H1 (cell line): ENCODE data around the gene HLA-DPB1. TPM values are rescaled to one million over a fixed set of nuclear protein-coding genes. Genes with fewer than 3 reads are reported as not detected.

Source experiments
- CTCF ChIA-PET: fragments of 300-600 bp; sonication (Branson Sonifier 250); formaldehyde crosslinking; loops from one replicate; lab custom pipeline; 2021; ENCODE audit not compliant: partially characterized antibody; lab: Charles Lee
- POLR2A ChIA-PET: fragments of 300-600 bp; sonication (Branson Sonifier 250); formaldehyde crosslinking; loops from one replicate; lab custom pipeline; 2021; ENCODE audit warnings: inconsistent platforms; ENCODE audit not compliant: partially characterized antibody; lab: Charles Lee
- DNase-seq, 2 experiments: peaks; one replicate each; pipeline versions ENCODE4 v3.0.0 to v3.0.0-alpha.2; 2010 to 2022; ENCODE audit warnings: low spot score in 2 of 2, low read depth in 1 of 2, mixed read lengths in 1 of 2
- FAIRE-seq: peaks from 2 replicates; lab custom pipeline; 2011; peaks lifted over from hg19 to GRCh38; lab: Jason Lieb, UNC
- H2AFZ ChIP-seq: 2 replicates; pipeline ENCODE4 v1.8.1; 2012; ENCODE audit warnings: low read length, inconsistent platforms
- H2AK5ac ChIP-seq: 2 replicates; pipeline ENCODE4 v1.6.1; 2013; ENCODE audit warnings: low read depth, low read length
- H2BK120ac ChIP-seq: replicated peaks from 2 replicates; pipeline ENCODE3; 2013; ENCODE audit warnings: low read depth, low read length, inconsistent platforms
- H2BK12ac ChIP-seq: 2 replicates; pipeline ENCODE4 v1.6.1; 2013; ENCODE audit warnings: low read depth, low read length
- H2BK15ac ChIP-seq: 2 replicates; pipeline ENCODE4 v1.6.1; 2013; ENCODE audit warnings: low read length
- H2BK20ac ChIP-seq: 2 replicates; pipeline ENCODE4 v1.6.1; 2013; ENCODE audit warnings: low read length
- H2BK5ac ChIP-seq: 2 replicates; pipeline ENCODE4 v1.6.1; 2013; ENCODE audit warnings: low read depth, low read length
- H3K14ac ChIP-seq: 2 replicates; pipeline ENCODE4 v1.6.1; 2013; ENCODE audit warnings: inconsistent platforms; ENCODE audit not compliant: insufficient read length
- H3K18ac ChIP-seq: 2 replicates; pipeline ENCODE4 v1.6.1; 2013; ENCODE audit warnings: low read length; ENCODE audit errors: extremely low read depth
- H3K23ac ChIP-seq: 2 replicates; pipeline ENCODE4 v1.6.1; 2013; ENCODE audit warnings: inconsistent platforms; ENCODE audit not compliant: insufficient read length
- H3K23me2 ChIP-seq: 2 replicates; pipeline ENCODE4 v1.6.1; 2013; ENCODE audit warnings: low read depth, low read length
- H3K27ac ChIP-seq: 2 replicates; pipeline ENCODE4 v1.6.1; 2011; ENCODE audit warnings: low read depth, low read length, inconsistent platforms
- H3K27me3 ChIP-seq, 4 experiments: replicated peaks in 1 of 4; 1 replicate in 1 of 4; 2 replicates in 3 of 4; pipeline versions ENCODE4 v1.6.1 to v1.8.1; 2011 to 2013; ENCODE audit warnings: low read length in 3 of 4, mild to moderate bottlenecking in 3 of 4, inconsistent platforms in 2 of 4, mixed read lengths in 2 of 4, moderate library complexity in 1 of 4; ENCODE audit not compliant: control insufficient read depth in 3 of 4, insufficient read depth in 3 of 4; ENCODE audit errors: extremely low read depth in 1 of 4
- H3K36me3 ChIP-seq, 4 experiments: 2 replicates each; pipeline versions ENCODE4 v1.6.1 to v1.8.1; 2011 to 2013; ENCODE audit warnings: mild to moderate bottlenecking in 4 of 4, low read length in 3 of 4, moderate library complexity in 2 of 4, control low read depth in 1 of 4, inconsistent platforms in 1 of 4; ENCODE audit not compliant: insufficient read depth in 4 of 4, control insufficient read depth in 2 of 4
- H3K4ac ChIP-seq: replicated peaks from 2 replicates; pipeline ENCODE3; 2013; ENCODE audit warnings: low read length, low read depth, mixed read lengths, inconsistent platforms; ENCODE audit not compliant: insufficient read length
- H3K4me1 ChIP-seq, 4 experiments: replicated peaks in 1 of 4; 1 replicate in 1 of 4; 2 replicates in 3 of 4; pipeline versions ENCODE4 v1.6.1 to v1.8.1; 2011 to 2013; ENCODE audit warnings: low read length in 3 of 4, inconsistent platforms in 2 of 4, mixed read lengths in 1 of 4; ENCODE audit not compliant: insufficient read depth in 4 of 4, control insufficient read depth in 3 of 4
- H3K4me2 ChIP-seq, 2 experiments: 2 replicates each; pipeline versions ENCODE4 v1.6.1 to v1.8.1; 2011 to 2013; ENCODE audit warnings: low read depth in 2 of 2, low read length in 2 of 2, control low read depth in 1 of 2, inconsistent platforms in 1 of 2, mild to moderate bottlenecking in 1 of 2; ENCODE audit not compliant: insufficient read depth in 1 of 2
- H3K4me3 ChIP-seq, 4 experiments: fragments of 200-600, 300-600 bp in 1 of 4; sonication (generic), shearing (Covaris generic), sonication (Bioruptor Twin) in 1 of 4; 2 replicates each; pipeline versions ENCODE4 v1.5.1 to v1.8.1; 2011 to 2016; ENCODE audit warnings: low read length in 4 of 4, low read depth in 3 of 4, control low read depth in 2 of 4, inconsistent platforms in 2 of 4, mild to moderate bottlenecking in 2 of 4, mixed read lengths in 1 of 4, moderate library complexity in 1 of 4; ENCODE audit not compliant: insufficient read depth in 2 of 4; ENCODE audit errors: extremely low read depth in 1 of 4
- H3K56ac ChIP-seq: replicated peaks from 2 replicates; pipeline ENCODE3; 2013; ENCODE audit warnings: low read depth, mild to moderate bottlenecking, mixed read lengths, low read length, inconsistent platforms; ENCODE audit not compliant: insufficient read length
- H3K79me1 ChIP-seq: 2 replicates; pipeline ENCODE4 v1.6.1; 2013; ENCODE audit warnings: low read depth, low read length, control low read depth
- H3K79me2 ChIP-seq, 2 experiments: 2 replicates each; pipeline versions ENCODE4 v1.6.1 to v1.8.1; 2012 to 2013; ENCODE audit warnings: low read length in 2 of 2, mild to moderate bottlenecking in 2 of 2, inconsistent platforms in 1 of 2; ENCODE audit not compliant: insufficient read depth in 2 of 2, control insufficient read depth in 1 of 2
- H3K9ac ChIP-seq, 4 experiments: replicated peaks in 1 of 4; 1 replicate in 1 of 4; 2 replicates in 3 of 4; pipeline versions ENCODE4 v1.6.1 to v1.8.1; 2011 to 2013; ENCODE audit warnings: low read depth in 3 of 4, low read length in 3 of 4, control low read depth in 2 of 4, mild to moderate bottlenecking in 2 of 4, moderate library complexity in 2 of 4, inconsistent platforms in 1 of 4; ENCODE audit errors: extremely low read depth in 1 of 4
- H3K9me3 ChIP-seq, 2 experiments: 2 replicates each; pipeline versions ENCODE4 v1.6.1 to v1.8.1; 2012 to 2013; ENCODE audit warnings: mild to moderate bottlenecking in 2 of 2, moderate library complexity in 2 of 2, control low read depth in 1 of 2, inconsistent platforms in 1 of 2, low read depth in 1 of 2, low read length in 1 of 2, mixed read lengths in 1 of 2; ENCODE audit not compliant: insufficient read depth in 2 of 2
- H4K20me1 ChIP-seq, 2 experiments: replicated peaks in 1 of 2; 2 replicates each; pipeline versions ENCODE3 to v1.8.1; 2011 to 2013; ENCODE audit warnings: inconsistent platforms in 2 of 2, low read length in 2 of 2, mild to moderate bottlenecking in 1 of 2; ENCODE audit not compliant: insufficient read depth in 2 of 2, control insufficient read depth in 1 of 2
- H4K5ac ChIP-seq: 2 replicates; pipeline ENCODE4 v1.6.1; 2013; ENCODE audit warnings: low read length, low read depth, mixed read lengths, inconsistent platforms; ENCODE audit not compliant: insufficient read length
- H4K8ac ChIP-seq: 2 replicates; pipeline ENCODE4 v1.8.0; 2013; ENCODE audit warnings: mild to moderate bottlenecking, moderate library complexity, low read length, inconsistent platforms; ENCODE audit not compliant: insufficient read depth; ENCODE audit errors: extremely low read depth
- H4K91ac ChIP-seq: replicated peaks from 2 replicates; pipeline ENCODE3; 2013; ENCODE audit warnings: low read length, mixed read lengths, inconsistent platforms; ENCODE audit not compliant: insufficient read length
- CREB1 ChIP-seq: IDR thresholded peaks from 2 replicates; pipeline ENCODE4 v1.6.1; 2012; ENCODE audit warnings: inconsistent platforms
- HDAC6 ChIP-seq: IDR thresholded peaks from one replicate; pipeline ENCODE4 v1.7.1; 2012; ENCODE audit warnings: low read depth, mild to moderate bottlenecking, inconsistent platforms, low read length, moderate library complexity
- POLR2AphosphoS5 ChIP-seq: IDR thresholded peaks from 2 replicates; pipeline ENCODE4 v1.6.1; 2011; ENCODE audit warnings: low read depth, low read length
- whole genome bisulfite sequencing, 2 experiments: shearing (Covaris generic) in 1 of 2; methylation state at CpG; one replicate each; pipeline versions ENCODE4 v1.1.6 to v1.1.7; 2013 to 2015; ENCODE audit warnings: low lambda C conversion rate in 2 of 2, mixed read lengths in 2 of 2, inconsistent platforms in 1 of 2, low coverage in 1 of 2, missing lambda C conversion rate in 1 of 2; ENCODE audit not compliant: insufficient replicate concordance in 2 of 2, insufficient coverage in 1 of 2, insufficient read length in 1 of 2; ENCODE audit errors: extremely low coverage in 1 of 2, missing lambda C conversion rate in 1 of 2; 5-methylcytosine and 5-hydroxymethylcytosine counted together
- polyA plus RNA-seq, 7 experiments: library from polyadenylated mRNA; depleted of rRNA in 3 of 7; stranded (reverse) in 5 of 7; unstranded in 2 of 7; fragments of >200 nt in 5 of 7; fragments of 200-250 nt in 2 of 7; gene quantifications; 1 replicate in 5 of 7; 2 replicates in 1 of 7; 4 replicates in 1 of 7; pipeline versions ENCODE4 v1.2.1 to v1.2.3, GENCODE V29; 2011 to 2013; ENCODE audit warnings: missing spikeins in 2 of 7, mixed read lengths in 2 of 7
- total RNA-seq: library from RNA; stranded (reverse); fragmentation: NEBNext Ultra II Directional; extraction: Animal tissue kit (Norgen Biotek cat#: 25700); gene quantifications from 2 replicates; pipeline ENCODE4 v1.2.1, GENCODE V29; 2021

Gene HLA-DPB1
- total and polyA plus RNA-seq, 2 of the 8 experiments (the other 6 are each of a cell fraction or from before 2014, with no cell fraction given): 32.3 to 58.8 TPM

DNA sequence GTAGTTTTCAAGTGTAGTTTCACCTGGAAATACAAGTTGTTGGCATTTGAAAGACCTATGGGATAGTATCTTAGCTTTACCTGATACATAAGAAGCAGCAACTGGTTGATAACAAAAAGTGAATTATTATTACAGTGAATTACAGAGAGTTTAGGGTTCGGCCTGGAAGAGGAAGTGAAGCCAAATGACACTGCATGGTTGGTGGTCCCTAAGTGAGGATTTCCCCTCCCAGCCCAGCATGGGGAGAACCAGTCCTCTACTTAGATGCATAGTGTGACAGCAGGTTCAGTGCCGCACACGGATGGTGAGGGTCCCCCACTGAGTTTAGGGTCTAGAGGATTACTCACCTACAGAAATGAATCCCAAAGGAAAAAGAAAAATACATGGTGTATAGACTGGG is 18.1 kb downstream of the HLA-DPB1 start:
- Histone ChIP-seq H2BK12ac (no peak overlapping the region), H3K23me2 (no peaks in the 10 kb centered on the region), H2BK120ac (no peak overlapping the region), H3K56ac (no peak overlapping the region), H2BK20ac (no peak overlapping the region), H3K79me2 (no peaks in the 10 kb centered on the region), H2BK5ac (no peak overlapping the region), H3K36me3 (no peaks in the 10 kb centered on the region), H4K20me1 (no peaks in the 10 kb centered on the region), H3K4me1 (peaks cover 0 to 2% (median 0%) of the 10 kb centered on the region in 4 experiments; a peak in 1 of 7 replicates), H2AFZ (no peak overlapping the region), H3K23ac (no peak overlapping the region), H4K8ac (no peak overlapping the region), H3K27ac (no peak overlapping the region), H3K27me3 (no peaks in the 10 kb centered on the region), H4K91ac (no peak overlapping the region), H3K18ac (no peak overlapping the region), H2BK15ac (no peak overlapping the region), H3K4me2 (no peak overlapping the region), H3K4me3 (no peak overlapping the region), H4K5ac (no peak overlapping the region), H3K14ac (no peak overlapping the region), H2AK5ac (no peak overlapping the region), H3K4ac (no peak overlapping the region), H3K9me3 (no peaks in the 10 kb centered on the region), H3K9ac (no peak overlapping the region), H3K79me1 (no peaks in the 10 kb centered on the region)
- ChIA-PET POLR2A (interaction anchor here (1.0 to 1.1 kb wide), 2 partner anchors 26 to 86 kb away, joined by 3 read pairs; no protein-coding TSS in a partner anchor), CTCF (interaction anchor here (1.3 to 1.5 kb wide), 2 partner anchors 10 to 23 kb away, joined by 3 to 5 read pairs; no protein-coding TSS in a partner anchor)
- FAIRE-seq (no peak), DNase-seq (no peak)
- 61% methylated on average over 3 of the region's 3 CpGs; no CpG with 5 or more reads in 1 of the 2 experiments for WGBS, 2 experiments
- TF ChIP-seq POLR2AphosphoS5: no peak
- TF ChIP-seq HDAC6: no peak
- no peak for TF ChIP-seq CREB1
